OCI-LY3 (cell line): ENCODE results near the gene XRCC5.

Source experiments
- H2AFZ ChIP-seq: fragments of 200-600, 300-600 bp; shearing (Covaris generic); 2 replicates; pipeline ENCODE4 v1.6.0; 2014; ENCODE audit warnings: antibody characterized with exemption, low read depth, low read length
- H3K27ac ChIP-seq: fragments of 200-600, 300-600 bp; sonication (generic); 2 replicates; pipeline ENCODE4 v1.5.1; 2014; ENCODE audit warnings: mild to moderate bottlenecking, low read length, moderate library complexity, mixed read lengths
- H3K27me3 ChIP-seq: fragments of 200-600, 300-600 bp; sonication (generic); 2 replicates; pipeline ENCODE4 v1.6.1; 2014; ENCODE audit warnings: low read depth, low read length, mixed read lengths
- H3K36me3 ChIP-seq: fragments of 200-600, 300-600 bp; sonication (generic); replicated peaks from 2 replicates; pipeline ENCODE3; 2014; ENCODE audit warnings: low read depth, low read length, mixed read lengths
- H3K4me1 ChIP-seq: fragments of 300-600, 200-600 bp; sonication (generic); 2 replicates; pipeline ENCODE4 v1.6.1; 2014; ENCODE audit warnings: low read length, mixed read lengths
- H3K4me2 ChIP-seq: fragments of 200-600, 300-600 bp; sonication (generic); 2 replicates; pipeline ENCODE4 v1.6.1; 2014; ENCODE audit warnings: low read length, mixed read lengths
- H3K4me3 ChIP-seq: fragments of 300-600, 200-600 bp; sonication (generic); 2 replicates; pipeline ENCODE4 v1.5.1; 2014; ENCODE audit warnings: antibody characterized with exemption, mild to moderate bottlenecking, low read length, moderate library complexity
- H3K79me2 ChIP-seq: fragments of 300-600, 200-600 bp; shearing (Covaris generic); 2 replicates; pipeline ENCODE4 v1.6.1; 2014; ENCODE audit warnings: mild to moderate bottlenecking, low read length, mixed read lengths
- H3K9ac ChIP-seq: fragments of 300-600, 200-600 bp; shearing (Covaris generic); 2 replicates; pipeline ENCODE4 v1.6.0; 2014; ENCODE audit warnings: mild to moderate bottlenecking, low read length, moderate library complexity
- H3K9me3 ChIP-seq: fragments of 200-600, 300-600 bp; shearing (Covaris generic); 2 replicates; pipeline ENCODE4 v1.6.1; 2014; ENCODE audit warnings: low read length, mixed read lengths; ENCODE audit not compliant: insufficient read depth
- H4K20me1 ChIP-seq: fragments of 200-600, 300-600 bp; sonication (generic); 2 replicates; pipeline ENCODE4 v1.6.1; 2016; ENCODE audit warnings: low read length, mixed read lengths; ENCODE audit not compliant: insufficient read depth
- CTCF ChIP-seq: fragments of 200-600, 300-600 bp; sonication (generic); IDR thresholded peaks from 2 replicates; pipeline ENCODE4 v1.5.1; 2014; ENCODE audit warnings: antibody characterized with exemption, low read length, low read depth
- EZH2phosphoT487 ChIP-seq: fragments of 200-600 bp; shearing (Covaris generic); IDR thresholded peaks from 2 replicates; pipeline ENCODE4 v1.6.1; 2018; ENCODE audit warnings: antibody characterized with exemption, mixed run types, low read depth

Gene XRCC5

DNA sequence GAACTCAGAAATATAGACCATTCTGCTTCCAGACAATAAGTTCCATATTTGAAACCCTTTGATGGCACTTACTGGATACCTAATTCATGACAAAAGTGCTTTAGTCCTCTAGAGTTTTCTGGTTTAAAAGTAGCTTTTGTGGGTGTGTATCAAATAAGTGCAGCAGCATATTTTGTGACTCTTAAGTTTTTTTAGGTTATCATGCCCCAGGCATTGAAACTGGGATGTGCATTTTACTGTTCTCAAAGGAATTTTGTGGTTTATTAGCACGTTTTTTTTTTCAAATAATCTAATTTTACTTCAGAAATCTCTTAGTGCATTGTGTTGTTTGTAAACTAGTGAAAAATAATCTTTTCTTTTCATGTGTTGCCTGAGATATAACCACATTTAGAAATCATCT lies 1.5 kb downstream of the XRCC5 start:
- Histone ChIP-seq H4K20me1 (peaks cover 12% of the 10 kb centered on the region; the same call in 1 of the 2 replicates), H3K27me3 (no peaks in the 10 kb centered on the region), H3K4me2 (peak overlapping the region; percentile 87), H3K27ac (peak overlapping the region; percentile 74), H3K79me2 (peaks cover 56% of the 10 kb centered on the region), H3K4me3 (peak overlapping the region; percentile 96), H3K36me3 (peaks cover 40% of the 10 kb centered on the region), H2AFZ (no peak overlapping the region), H3K9ac (peak overlapping the region; percentile 98), H3K9me3 (no peaks in the 10 kb centered on the region), H3K4me1 (peaks cover 54% of the 10 kb centered on the region)
- TF ChIP-seq EZH2phosphoT487 (no peak), CTCF (no peak)

- Histone ChIP-seq H3K9me3 (no peaks in the 10 kb centered on the region), H4K20me1 (peaks cover 12% of the 10 kb centered on the region; the same call in 1 of the 2 replicates), H3K4me3 (no peak overlapping the region), H3K79me2 (peaks cover 61% of the 10 kb centered on the region), H3K36me3 (peaks cover 45% of the 10 kb centered on the region), H3K4me1 (peaks cover 54% of the 10 kb centered on the region), H2AFZ (no peak overlapping the region), H3K4me2 (peak overlapping the region; percentile 87; the same call in 1 of the 2 replicates), H3K9ac (no peak overlapping the region), H3K27ac (peak overlapping the region; percentile 91; the same call in 1 of the 2 replicates), H3K27me3 (no peaks in the 10 kb centered on the region)
- TF ChIP-seq EZH2phosphoT487 (no peak), CTCF (no peak)
Measured at GRCh38 chr2:216111122-216111521, 2.0 kb downstream of the XRCC5 start.

- no peak for TF ChIP-seq EZH2phosphoT487
- no peak for TF ChIP-seq CTCF
- H2AFZ ChIP-seq: no peak overlapping the region
- no peaks in the 10 kb centered on the region for H3K9me3 ChIP-seq
- 0 out of 2 replicates have a peak overlapping the region, but pooled peaks have one; percentile 24 for H3K9ac ChIP-seq
- H3K27me3 ChIP-seq: no peaks in the 10 kb centered on the region
- peaks cover 12% of the 10 kb centered on the region; the same call in 1 of the 2 replicates for H4K20me1 ChIP-seq
- H3K27ac ChIP-seq: peak overlapping the region; percentile 91
- peak overlapping the region; percentile 20; the same call in 1 of the 2 replicates for H3K4me3 ChIP-seq
- peaks cover 79% of the 10 kb centered on the region for H3K79me2 ChIP-seq
- H3K36me3 ChIP-seq: peaks cover 62% of the 10 kb centered on the region
- H3K4me2 ChIP-seq: peak overlapping the region; percentile 87
- H3K4me1 ChIP-seq: peaks cover 54% of the 10 kb centered on the region
Measured at GRCh38 chr2:216112926-216113325, 3.8 kb downstream of the XRCC5 start.

DNA sequence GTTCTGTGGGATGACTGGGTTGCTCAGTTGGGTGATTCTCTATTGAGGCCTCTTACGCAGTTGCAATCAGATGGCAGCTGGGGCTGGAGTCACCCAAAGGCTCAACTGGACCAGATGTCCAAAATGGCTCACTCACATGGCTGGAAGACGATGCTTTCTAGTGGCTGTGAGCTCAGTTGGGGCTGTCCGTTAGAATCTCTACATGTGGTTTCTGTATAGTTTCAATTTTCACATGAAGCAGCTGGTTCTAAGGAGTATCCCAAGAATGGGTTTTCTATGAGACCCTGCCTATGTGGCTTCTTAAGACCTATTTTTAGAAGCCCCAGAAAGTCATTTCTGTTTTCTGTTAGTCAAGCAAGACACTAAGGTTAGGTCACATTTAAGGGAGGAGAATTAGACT lies 4.4 kb downstream of the XRCC5 start:
- TF ChIP-seq EZH2phosphoT487: no peak
- no peak for TF ChIP-seq CTCF
- Histone ChIP-seq H4K20me1 (peaks cover 12% of the 10 kb centered on the region; the same call in 1 of the 2 replicates), H3K27me3 (no peaks in the 10 kb centered on the region), H3K27ac (peak overlapping the region; percentile 91), H3K79me2 (peaks cover 85% of the 10 kb centered on the region), H3K36me3 (peaks cover 65% of the 10 kb centered on the region), H2AFZ (no peak overlapping the region), H3K4me3 (peak overlapping the region; percentile 39), H3K9ac (peak overlapping the region; percentile 38; the same call in 1 of the 2 replicates), H3K9me3 (no peaks in the 10 kb centered on the region), H3K4me1 (peaks cover 51% of the 10 kb centered on the region), H3K4me2 (peak overlapping the region; percentile 87)
